ENCODE measurements around the gene HMCN2. TPM values are rescaled to one million over a fixed set of nuclear protein-coding genes. Genes with fewer than 3 reads are reported as not detected.

Gene HMCN2
- total RNA-seq, 4 donors from 2014 or later = 9.1 to 38.6 (median 12.5) TPM

DNA sequence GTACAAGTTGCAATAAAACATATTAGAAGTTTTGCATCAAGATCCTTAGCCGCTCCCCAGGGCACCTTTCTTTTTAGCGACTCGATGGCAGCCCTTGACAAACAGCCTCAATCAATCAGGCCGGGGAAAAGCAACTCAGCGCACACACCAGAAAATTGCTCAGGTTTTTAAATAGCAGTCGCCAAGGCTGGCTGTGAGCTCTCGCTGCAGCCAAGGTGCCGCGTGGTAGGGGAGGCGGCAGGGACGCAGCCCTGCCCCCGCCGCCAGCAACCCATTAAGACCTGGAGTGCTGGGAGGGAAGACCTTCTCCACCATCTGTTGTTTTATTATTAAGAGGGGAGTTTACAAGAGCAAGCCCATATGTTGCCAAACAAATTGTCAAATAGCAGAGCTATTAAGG is 201.8 kb downstream of the HMCN2 start:
- intact Hi-C loops (cut with DNase I) = loop anchor here (10.0 kb wide), 1 partner anchor 107 kb away; the partner anchor contains the start of gene FUBP3
- H3K9me3 ChIP-seq = no peaks in the 10 kb centered on the region
- DNase-seq (ENCODE audit: extremely low spot score) = no peak
- H3K36me3 ChIP-seq = peaks cover 8 to 96% (median 78%) of the 10 kb centered on the region in 4 donors
- H3K4me1 ChIP-seq = no peaks in the 10 kb centered on the region
- no peak overlapping the region for H3K4me3 ChIP-seq
- WGBS = 81% methylated on average over 13 of the region's 13 CpGs
- no peak overlapping the region for H3K27ac ChIP-seq (replicated peaks in 1 of 4)
- TF ChIP-seq POLR2A (IDR thresholded peaks at IDR 0.05; ENCODE audit: low read depth) (no peak), POLR2AphosphoS5 (IDR thresholded peaks at IDR 0.05) (no peak), EP300 (IDR thresholded peaks at IDR 0.05) (no peak)
- TF ChIP-seq, protein P1, sequence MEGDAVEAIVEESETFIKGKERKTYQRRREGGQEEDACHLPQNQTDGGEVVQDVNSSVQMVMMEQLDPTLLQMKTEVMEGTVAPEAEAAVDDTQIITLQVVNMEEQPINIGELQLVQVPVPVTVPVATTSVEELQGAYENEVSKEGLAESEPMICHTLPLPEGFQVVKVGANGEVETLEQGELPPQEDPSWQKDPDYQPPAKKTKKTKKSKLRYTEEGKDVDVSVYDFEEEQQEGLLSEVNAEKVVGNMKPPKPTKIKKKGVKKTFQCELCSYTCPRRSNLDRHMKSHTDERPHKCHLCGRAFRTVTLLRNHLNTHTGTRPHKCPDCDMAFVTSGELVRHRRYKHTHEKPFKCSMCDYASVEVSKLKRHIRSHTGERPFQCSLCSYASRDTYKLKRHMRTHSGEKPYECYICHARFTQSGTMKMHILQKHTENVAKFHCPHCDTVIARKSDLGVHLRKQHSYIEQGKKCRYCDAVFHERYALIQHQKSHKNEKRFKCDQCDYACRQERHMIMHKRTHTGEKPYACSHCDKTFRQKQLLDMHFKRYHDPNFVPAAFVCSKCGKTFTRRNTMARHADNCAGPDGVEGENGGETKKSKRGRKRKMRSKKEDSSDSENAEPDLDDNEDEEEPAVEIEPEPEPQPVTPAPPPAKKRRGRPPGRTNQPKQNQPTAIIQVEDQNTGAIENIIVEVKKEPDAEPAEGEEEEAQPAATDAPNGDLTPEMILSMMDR (IDR thresholded peaks at IDR 0.05) = no peak
- no peaks in the 10 kb centered on the region for H3K27me3 ChIP-seq

- intact Hi-C loops (cut with DNase I) = loop anchor here (10.0 kb wide), 1 partner anchor 106 kb away; the partner anchor contains the start of gene FUBP3
- TF ChIP-seq, protein P1 (IDR thresholded peaks at IDR 0.05) = no peak
- TF ChIP-seq EP300 (IDR thresholded peaks at IDR 0.05) (no peak), POLR2A (IDR thresholded peaks at IDR 0.05; ENCODE audit: low read depth) (no peak), POLR2AphosphoS5 (IDR thresholded peaks at IDR 0.05) (no peak)
- no peak for DNase-seq (ENCODE audit: extremely low spot score)
- H3K4me1 ChIP-seq = no peaks in the 10 kb centered on the region
- H3K27me3 ChIP-seq = no peaks in the 10 kb centered on the region
- H3K27ac ChIP-seq (replicated peaks in 1 of 4) = no peak overlapping the region
- peaks cover 8 to 93% (median 72%) of the 10 kb centered on the region in 4 donors for H3K36me3 ChIP-seq
- 63% methylated on average over 4 of the region's 4 CpGs for WGBS
- no peaks in the 10 kb centered on the region for H3K9me3 ChIP-seq
- no peak overlapping the region for H3K4me3 ChIP-seq
Observed at GRCh38 chr9:130468566-130468965, 203.0 kb downstream of the HMCN2 start.

- Histone ChIP-seq H3K27ac (replicated peaks in 1 of 4) (no peak overlapping the region), H3K36me3 (peaks cover 0 to 86% (median 67%) of the 10 kb centered on the region in 4 donors), H3K4me3 (no peak overlapping the region), H3K4me1 (no peaks in the 10 kb centered on the region), H3K9me3 (no peaks in the 10 kb centered on the region), H3K27me3 (no peaks in the 10 kb centered on the region)
- no peak for TF ChIP-seq POLR2AphosphoS5 (IDR thresholded peaks at IDR 0.05)
- TF ChIP-seq, protein P1 (IDR thresholded peaks at IDR 0.05) = no peak
- TF ChIP-seq POLR2A (IDR thresholded peaks at IDR 0.05; ENCODE audit: low read depth) = no peak
- no peak for DNase-seq (ENCODE audit: extremely low spot score)
- intact Hi-C loops (cut with DNase I) = no loop called here
- 88% methylated on average over 1 of the region's 10 CpGs for WGBS
Observed at GRCh38 chr9:130470269-130470668, 204.7 kb downstream of the HMCN2 start.

- TF ChIP-seq POLR2A (IDR thresholded peaks at IDR 0.05; ENCODE audit: low read depth) (no peak), EP300 (IDR thresholded peaks at IDR 0.05) (no peak), POLR2AphosphoS5 (IDR thresholded peaks at IDR 0.05) (no peak)
- TF ChIP-seq, protein P1 (IDR thresholded peaks at IDR 0.05) = no peak
- Histone ChIP-seq H3K36me3 (peaks cover 0 to 83% (median 64%) of the 10 kb centered on the region in 4 donors), H3K27me3 (no peaks in the 10 kb centered on the region), H3K9me3 (no peaks in the 10 kb centered on the region), H3K27ac (replicated peaks in 1 of 4) (no peak overlapping the region), H3K4me1 (no peaks in the 10 kb centered on the region), H3K4me3 (no peak overlapping the region)
- no peak for DNase-seq (ENCODE audit: extremely low spot score)
- WGBS = 88% methylated on average over 12 of the region's 12 CpGs
- intact Hi-C loops (cut with DNase I) = no loop called here
Observed at GRCh38 chr9:130470950-130471349, 205.4 kb downstream of the HMCN2 start.

All from esophagus muscularis mucosa (tissue), 4 donors.